IMR-90 (cell line): ENCODE data around the gene C1orf116. TPM values are rescaled to one million over a fixed set of nuclear protein-coding genes. Genes with fewer than 3 reads are reported as not detected.

Source experiments
- ATAC-seq: fragments of 200-7000 bp; cut with Tn5 transposase; 2 replicates; pipeline ENCODE4 v1.9.1; 2020; ENCODE audit warnings: low read depth, mild to moderate bottlenecking, moderate library complexity
- BruUV-seq: library from RNA; stranded (reverse); fragments of 400-500 nt; replicated peaks from 2 replicates; lab custom pipeline; 2021; lab: Mats Ljungman, UMichigan
- CTCF ChIA-PET: fragments of 300-600 bp; formaldehyde crosslinking; extraction: SDS; loops from one replicate; lab custom pipeline; 2021; ENCODE audit warnings: antibody characterized with exemption; lab: Yijun Ruan, JAX
- POLR2A ChIA-PET: fragments of 300-600 bp; sonication (Branson Sonifier 250); formaldehyde crosslinking; loops from one replicate; lab custom pipeline; 2022; ENCODE audit warnings: antibody characterized with exemption; ENCODE audit not compliant: unreplicated experiment; lab: Charles Lee
- DNase-seq: peaks from one replicate; pipeline ENCODE4 v3.0.0; 2013
- H2AFZ ChIP-seq: replicated peaks from 2 replicates; pipeline ENCODE3; 2013; ENCODE audit warnings: low read length, mild to moderate bottlenecking; ENCODE audit not compliant: poor library complexity
- H2AK5ac ChIP-seq: 2 replicates; pipeline ENCODE4 v1.6.1; 2013; ENCODE audit warnings: low read depth, low read length, inconsistent platforms
- H2AK9ac ChIP-seq: replicated peaks from 2 replicates; pipeline ENCODE3; 2013; ENCODE audit warnings: mild to moderate bottlenecking, low read depth, low read length, moderate library complexity; ENCODE audit not compliant: poor library complexity
- H2BK120ac ChIP-seq: 2 replicates; pipeline ENCODE4 v1.6.1; 2013; ENCODE audit warnings: low read depth, low read length, inconsistent platforms
- H2BK15ac ChIP-seq: 3 replicates; pipeline ENCODE4 v1.6.1; 2013; ENCODE audit warnings: low read depth, low read length, inconsistent platforms
- H2BK20ac ChIP-seq: 2 replicates; pipeline ENCODE4 v1.6.1; 2013; ENCODE audit warnings: low read depth, mild to moderate bottlenecking, inconsistent platforms, low read length, moderate library complexity
- H2BK5ac ChIP-seq: 2 replicates; pipeline ENCODE4 v1.6.1; 2013; ENCODE audit warnings: mild to moderate bottlenecking, low read depth, low read length, inconsistent platforms; ENCODE audit not compliant: poor library complexity, severe bottlenecking
- H3K14ac ChIP-seq: replicated peaks from 2 replicates; pipeline ENCODE4 v1.6.1; 2013; ENCODE audit warnings: low read depth, low read length, inconsistent platforms
- H3K18ac ChIP-seq: 2 replicates; pipeline ENCODE4 v1.6.1; 2013; ENCODE audit warnings: low read depth, low read length, control low read depth
- H3K23ac ChIP-seq: 2 replicates; pipeline ENCODE4 v1.6.1; 2013; ENCODE audit warnings: low read depth, low read length, inconsistent platforms
- H3K27ac ChIP-seq: 2 replicates; pipeline ENCODE4 v1.5.1; 2013; ENCODE audit warnings: mild to moderate bottlenecking, control low read depth, low read length; ENCODE audit not compliant: insufficient read depth
- H3K27me3 ChIP-seq: 2 replicates; pipeline ENCODE4 v1.6.1; 2013; ENCODE audit warnings: low read length; ENCODE audit not compliant: control insufficient read depth, insufficient read depth
- H3K36me3 ChIP-seq: 2 replicates; pipeline ENCODE4 v1.6.1; 2013; ENCODE audit warnings: low read length, mixed read lengths; ENCODE audit not compliant: control insufficient read depth, insufficient read depth
- H3K4ac ChIP-seq: 2 replicates; pipeline ENCODE4 v1.6.1; 2013; ENCODE audit warnings: low read depth, low read length, inconsistent platforms
- H3K4me1 ChIP-seq: 2 replicates; pipeline ENCODE4 v1.6.1; 2013; ENCODE audit warnings: low read length, mixed read lengths; ENCODE audit not compliant: control insufficient read depth, insufficient read depth
- H3K4me2 ChIP-seq: 2 replicates; pipeline ENCODE4 v1.6.1; 2013; ENCODE audit warnings: low read depth, mild to moderate bottlenecking, control low read depth, low read length, moderate library complexity
- H3K4me3 ChIP-seq: 2 replicates; pipeline ENCODE4 v1.5.1; 2013; ENCODE audit warnings: low read depth, mild to moderate bottlenecking, control low read depth, low read length, moderate library complexity; ENCODE audit not compliant: insufficient read depth
- H3K56ac ChIP-seq: 2 replicates; pipeline ENCODE4 v1.6.1; 2013; ENCODE audit warnings: low read length, inconsistent platforms; ENCODE audit not compliant: insufficient read depth; ENCODE audit errors: extremely low read depth
- H3K79me1 ChIP-seq, 2 experiments: 2 replicates each; pipeline ENCODE4 v1.6.1; 2013; ENCODE audit warnings: low read length in 2 of 2, inconsistent platforms in 1 of 2, low read depth in 1 of 2
- H3K9ac ChIP-seq: 2 replicates; pipeline ENCODE4 v1.6.1; 2013; ENCODE audit warnings: low read depth, low read length, control low read depth
- H3K9me1 ChIP-seq: 2 replicates; pipeline ENCODE4 v1.6.1; 2013; ENCODE audit warnings: low read length, inconsistent platforms; ENCODE audit not compliant: insufficient read depth
- H3K9me3 ChIP-seq: 2 replicates; pipeline ENCODE4 v1.6.1; 2013; ENCODE audit warnings: low read length; ENCODE audit not compliant: control insufficient read depth, insufficient read depth
- H4K20me1 ChIP-seq: 2 replicates; pipeline ENCODE4 v1.6.1; 2013; ENCODE audit warnings: low read length, inconsistent platforms; ENCODE audit not compliant: insufficient read depth
- H4K5ac ChIP-seq: 2 replicates; pipeline ENCODE4 v1.6.1; 2013; ENCODE audit warnings: mild to moderate bottlenecking, low read depth, low read length, control low read depth
- H4K8ac ChIP-seq, 2 experiments: 2 replicates each; pipeline ENCODE4 v1.6.1; 2013; ENCODE audit warnings: low read depth in 2 of 2, low read length in 2 of 2, control low read depth in 1 of 2, inconsistent platforms in 1 of 2
- H4K91ac ChIP-seq: 2 replicates; pipeline ENCODE4 v1.6.1; 2013; ENCODE audit warnings: low read depth, low read length, inconsistent platforms; ENCODE audit not compliant: insufficient read depth
- MAZ ChIP-seq: IDR thresholded peaks from 2 replicates; pipeline ENCODE4 v1.6.1; 2012; ENCODE audit warnings: low read depth, mild to moderate bottlenecking, low read length, improper control_type of control experiment, moderate library complexity, borderline replicate concordance
- MXI1 ChIP-seq: IDR thresholded peaks from 2 replicates; pipeline ENCODE4 v1.6.1; 2012; ENCODE audit warnings: low read depth, mild to moderate bottlenecking, low read length, moderate library complexity, borderline replicate concordance
- NFE2L2 ChIP-seq: fragments of 150-350 bp; IDR thresholded peaks from 2 replicates; pipeline ENCODE4 v1.6.1; 2016; ENCODE audit warnings: low read depth, mild to moderate bottlenecking, low read length
- WGBS, 2 experiments: methylation state at CpG; one replicate each; pipeline versions ENCODE4 v1.1.5 to v1.1.7; 2013; ENCODE audit warnings: missing lambda C conversion rate in 2 of 2; ENCODE audit not compliant: insufficient read length in 1 of 2; ENCODE audit errors: extremely low coverage in 2 of 2; 5-methylcytosine and 5-hydroxymethylcytosine counted together
- dilution Hi-C: fragments of 300-500 bp; cut with HindIII; formaldehyde crosslinking; loops from one replicate; pipeline ENCODE4 v1.14.3; 2018; ENCODE audit warnings: low sequenced_read_pairs; ENCODE audit not compliant: unreplicated experiment
- in situ Hi-C: fragments of 300-500 bp; cut with MboI; formaldehyde crosslinking; loops from 3 replicates; pipeline ENCODE4 v1.14.3; 2019; ENCODE audit warnings: low sequenced_read_pairs, inconsistent platforms, mixed read lengths
- intact Hi-C: fragments of 100-400 bp; cut with micrococcal nuclease; formaldehyde crosslinking; loops from 2 replicates; pipeline ENCODE4 v1.10.0; 2022
- polyA plus RNA-seq, 3 experiments: library from polyadenylated mRNA; depleted of rRNA; stranded (reverse); fragments of >200 nt; gene quantifications; 2 replicates each; pipeline ENCODE4 v1.2.3, GENCODE V29; 2012; ENCODE audit warnings: low replicate concordance in 1 of 3
- total RNA-seq: library from RNA; depleted of rRNA; stranded (reverse); fragments of >200 nt; gene quantifications from 2 replicates; pipeline ENCODE4 v1.2.3, GENCODE V29; 2012
- TF ChIP-seq, protein P1 (sequence below): fragments of 150-350 bp; IDR thresholded peaks from 2 replicates; pipeline ENCODE4 v1.6.1; 2017; ENCODE audit warnings: mild to moderate bottlenecking, antibody characterized with exemption, low read length, low read depth

Gene C1orf116
- total and polyA plus RNA-seq, 2 of the 4 experiments (the other 2 are of a cell fraction): under 0.01 to 0.03 TPM

- H3K23ac ChIP-seq: no peak overlapping the region
- ChIA-PET CTCF (interaction anchor here (1.1 kb wide), 1 partner anchor 94 kb away, joined by 3 read pairs; no protein-coding TSS in a partner anchor), POLR2A (no interaction called here)
- no peak overlapping the region for H3K4me3 ChIP-seq
- WGBS, 2 experiments: 77% methylated on average over 5 of the region's 7 CpGs; no CpG with 5 or more reads in 1 of the 2 experiments
- no peak overlapping the region for H3K56ac ChIP-seq
- no peak overlapping the region for H2BK5ac ChIP-seq
- no peak overlapping the region for H3K4me2 ChIP-seq
- H4K8ac ChIP-seq: no peak overlapping the region
- no peaks in the 10 kb centered on the region for H3K4me1 ChIP-seq
- H2AK5ac ChIP-seq: no peak overlapping the region
- H4K5ac ChIP-seq: no peak overlapping the region
- no peak overlapping the region for H2AFZ ChIP-seq
- TF ChIP-seq MXI1 (no peak), MAZ (no peak), NFE2L2 (no peak)
- TF ChIP-seq, protein P1, sequence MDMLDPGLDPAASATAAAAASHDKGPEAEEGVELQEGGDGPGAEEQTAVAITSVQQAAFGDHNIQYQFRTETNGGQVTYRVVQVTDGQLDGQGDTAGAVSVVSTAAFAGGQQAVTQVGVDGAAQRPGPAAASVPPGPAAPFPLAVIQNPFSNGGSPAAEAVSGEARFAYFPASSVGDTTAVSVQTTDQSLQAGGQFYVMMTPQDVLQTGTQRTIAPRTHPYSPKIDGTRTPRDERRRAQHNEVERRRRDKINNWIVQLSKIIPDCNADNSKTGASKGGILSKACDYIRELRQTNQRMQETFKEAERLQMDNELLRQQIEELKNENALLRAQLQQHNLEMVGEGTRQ: no peak
- H2BK15ac ChIP-seq: no peak overlapping the region
- no peaks in the 10 kb centered on the region for H3K9me3 ChIP-seq
- dilution Hi-C loops (no loop called here), in situ Hi-C loops (no loop called here), intact Hi-C loops (no loop called here)
- no peaks in the 10 kb centered on the region for H3K36me3 ChIP-seq
- no peak overlapping the region for H3K18ac ChIP-seq
- H2BK120ac ChIP-seq: no peak overlapping the region
- no peaks in the 10 kb centered on the region for H3K9me1 ChIP-seq
- H3K9ac ChIP-seq: no peak overlapping the region
- no peak for DNase-seq
- H3K14ac ChIP-seq: no peak overlapping the region
- H3K79me1 ChIP-seq: no peaks in the 10 kb centered on the region
- BruUV-seq: no TSS peak
- no peak overlapping the region for H2AK9ac ChIP-seq
- no peak overlapping the region for H4K91ac ChIP-seq
- no peak overlapping the region for H2BK20ac ChIP-seq
- H3K27me3 ChIP-seq: peaks cover 41% of the 10 kb centered on the region
- no peaks in the 10 kb centered on the region for H4K20me1 ChIP-seq
- no peak overlapping the region for H3K4ac ChIP-seq
- H3K27ac ChIP-seq: no peak overlapping the region
- no peak for ATAC-seq
Measured at GRCh38 chr1:206978259-206978658, 54.3 kb downstream of the C1orf116 start.
